Uterus (tissue), 2 donors: ENCODE results near the gene KPNA1.

ENCODE experiments used
- CTCF ChIP-seq, 4 experiments: fragments of 200-600 bp in 2 of 4; fragments of 450-650 bp in 2 of 4; sonication (generic) in 2 of 4; IDR thresholded peaks; one replicate each; pipeline ENCODE4 v1.5.1; 2016 to 2019; ENCODE audit warnings: antibody characterized with exemption in 4 of 4, mild to moderate bottlenecking in 2 of 4, moderate library complexity in 1 of 4
- POLR2A ChIP-seq, 2 donors: fragments of 450-650 bp; IDR thresholded peaks; one replicate each; pipeline ENCODE4 v1.6.1; 2016; ENCODE audit warnings: antibody characterized with exemption in 2 of 2, mild to moderate bottlenecking in 1 of 2, moderate library complexity in 1 of 2

- TF ChIP-seq CTCF (IDR thresholded peaks at IDR 0.05) (no peak), POLR2A (IDR thresholded peaks at IDR 0.05) (no peak)
These were observed 19.2 kb upstream of the KPNA1 start for GRCh38 chr3:122533931-122534334.
